IMR-90 (cell line): Measurements from ENCODE around the gene PCSK5. TPM values are rescaled to one million over a fixed set of nuclear protein-coding genes. Genes with fewer than 3 reads are reported as not detected.

ENCODE experiments used
- ATAC-seq: fragments of 200-7000 bp; cut with Tn5 transposase; 2 replicates; pipeline ENCODE4 v1.9.1; 2020; ENCODE audit warnings: low read depth, mild to moderate bottlenecking, moderate library complexity
- BruUV-seq: library from RNA; stranded (reverse); fragments of 400-500 nt; replicated peaks from 2 replicates; lab custom pipeline; 2021; lab: Mats Ljungman, UMichigan
- CTCF ChIA-PET: fragments of 300-600 bp; formaldehyde crosslinking; extraction: SDS; loops from one replicate; lab custom pipeline; 2021; ENCODE audit warnings: antibody characterized with exemption; lab: Yijun Ruan, JAX
- POLR2A ChIA-PET: fragments of 300-600 bp; sonication (Branson Sonifier 250); formaldehyde crosslinking; loops from one replicate; lab custom pipeline; 2022; ENCODE audit warnings: antibody characterized with exemption; ENCODE audit not compliant: unreplicated experiment; lab: Charles Lee
- DNase-seq: peaks from one replicate; pipeline ENCODE4 v3.0.0; 2013
- H2AFZ ChIP-seq: replicated peaks from 2 replicates; pipeline ENCODE3; 2013; ENCODE audit warnings: low read length, mild to moderate bottlenecking; ENCODE audit not compliant: poor library complexity
- H2AK5ac ChIP-seq: 2 replicates; pipeline ENCODE4 v1.6.1; 2013; ENCODE audit warnings: low read depth, low read length, inconsistent platforms
- H2AK9ac ChIP-seq: replicated peaks from 2 replicates; pipeline ENCODE3; 2013; ENCODE audit warnings: mild to moderate bottlenecking, low read depth, low read length, moderate library complexity; ENCODE audit not compliant: poor library complexity
- H2BK120ac ChIP-seq: 2 replicates; pipeline ENCODE4 v1.6.1; 2013; ENCODE audit warnings: low read depth, low read length, inconsistent platforms
- H2BK15ac ChIP-seq: 3 replicates; pipeline ENCODE4 v1.6.1; 2013; ENCODE audit warnings: low read depth, low read length, inconsistent platforms
- H2BK20ac ChIP-seq: 2 replicates; pipeline ENCODE4 v1.6.1; 2013; ENCODE audit warnings: low read depth, mild to moderate bottlenecking, inconsistent platforms, low read length, moderate library complexity
- H2BK5ac ChIP-seq: 2 replicates; pipeline ENCODE4 v1.6.1; 2013; ENCODE audit warnings: mild to moderate bottlenecking, low read depth, low read length, inconsistent platforms; ENCODE audit not compliant: poor library complexity, severe bottlenecking
- H3K14ac ChIP-seq: replicated peaks from 2 replicates; pipeline ENCODE4 v1.6.1; 2013; ENCODE audit warnings: low read depth, low read length, inconsistent platforms
- H3K18ac ChIP-seq: 2 replicates; pipeline ENCODE4 v1.6.1; 2013; ENCODE audit warnings: low read depth, low read length, control low read depth
- H3K23ac ChIP-seq: 2 replicates; pipeline ENCODE4 v1.6.1; 2013; ENCODE audit warnings: low read depth, low read length, inconsistent platforms
- H3K27ac ChIP-seq: 2 replicates; pipeline ENCODE4 v1.5.1; 2013; ENCODE audit warnings: mild to moderate bottlenecking, control low read depth, low read length; ENCODE audit not compliant: insufficient read depth
- H3K27me3 ChIP-seq: 2 replicates; pipeline ENCODE4 v1.6.1; 2013; ENCODE audit warnings: low read length; ENCODE audit not compliant: control insufficient read depth, insufficient read depth
- H3K36me3 ChIP-seq: 2 replicates; pipeline ENCODE4 v1.6.1; 2013; ENCODE audit warnings: low read length, mixed read lengths; ENCODE audit not compliant: control insufficient read depth, insufficient read depth
- H3K4ac ChIP-seq: 2 replicates; pipeline ENCODE4 v1.6.1; 2013; ENCODE audit warnings: low read depth, low read length, inconsistent platforms
- H3K4me1 ChIP-seq: 2 replicates; pipeline ENCODE4 v1.6.1; 2013; ENCODE audit warnings: low read length, mixed read lengths; ENCODE audit not compliant: control insufficient read depth, insufficient read depth
- H3K4me2 ChIP-seq: 2 replicates; pipeline ENCODE4 v1.6.1; 2013; ENCODE audit warnings: low read depth, mild to moderate bottlenecking, control low read depth, low read length, moderate library complexity
- H3K4me3 ChIP-seq: 2 replicates; pipeline ENCODE4 v1.5.1; 2013; ENCODE audit warnings: low read depth, mild to moderate bottlenecking, control low read depth, low read length, moderate library complexity; ENCODE audit not compliant: insufficient read depth
- H3K56ac ChIP-seq: 2 replicates; pipeline ENCODE4 v1.6.1; 2013; ENCODE audit warnings: low read length, inconsistent platforms; ENCODE audit not compliant: insufficient read depth; ENCODE audit errors: extremely low read depth
- H3K79me1 ChIP-seq, 2 experiments: 2 replicates each; pipeline ENCODE4 v1.6.1; 2013; ENCODE audit warnings: low read length in 2 of 2, inconsistent platforms in 1 of 2, low read depth in 1 of 2
- H3K9ac ChIP-seq: 2 replicates; pipeline ENCODE4 v1.6.1; 2013; ENCODE audit warnings: low read depth, low read length, control low read depth
- H3K9me1 ChIP-seq: 2 replicates; pipeline ENCODE4 v1.6.1; 2013; ENCODE audit warnings: low read length, inconsistent platforms; ENCODE audit not compliant: insufficient read depth
- H3K9me3 ChIP-seq: 2 replicates; pipeline ENCODE4 v1.6.1; 2013; ENCODE audit warnings: low read length; ENCODE audit not compliant: control insufficient read depth, insufficient read depth
- H4K20me1 ChIP-seq: 2 replicates; pipeline ENCODE4 v1.6.1; 2013; ENCODE audit warnings: low read length, inconsistent platforms; ENCODE audit not compliant: insufficient read depth
- H4K5ac ChIP-seq: 2 replicates; pipeline ENCODE4 v1.6.1; 2013; ENCODE audit warnings: mild to moderate bottlenecking, low read depth, low read length, control low read depth
- H4K8ac ChIP-seq, 2 experiments: 2 replicates each; pipeline ENCODE4 v1.6.1; 2013; ENCODE audit warnings: low read depth in 2 of 2, low read length in 2 of 2, control low read depth in 1 of 2, inconsistent platforms in 1 of 2
- H4K91ac ChIP-seq: 2 replicates; pipeline ENCODE4 v1.6.1; 2013; ENCODE audit warnings: low read depth, low read length, inconsistent platforms; ENCODE audit not compliant: insufficient read depth
- CEBPB ChIP-seq: IDR thresholded peaks from 2 replicates; pipeline ENCODE4 v1.6.1; 2012; ENCODE audit warnings: low read depth, low read length, improper control_type of control experiment
- FOS ChIP-seq: fragments of 150-350 bp; IDR thresholded peaks from 2 replicates; pipeline ENCODE4 v1.6.1; 2016; ENCODE audit warnings: low read depth, low read length
- MAZ ChIP-seq: IDR thresholded peaks from 2 replicates; pipeline ENCODE4 v1.6.1; 2012; ENCODE audit warnings: low read depth, mild to moderate bottlenecking, low read length, improper control_type of control experiment, moderate library complexity, borderline replicate concordance
- MXI1 ChIP-seq: IDR thresholded peaks from 2 replicates; pipeline ENCODE4 v1.6.1; 2012; ENCODE audit warnings: low read depth, mild to moderate bottlenecking, low read length, moderate library complexity, borderline replicate concordance
- NFE2L2 ChIP-seq: fragments of 150-350 bp; IDR thresholded peaks from 2 replicates; pipeline ENCODE4 v1.6.1; 2016; ENCODE audit warnings: low read depth, mild to moderate bottlenecking, low read length
- POLR2A ChIP-seq: IDR thresholded peaks from 2 replicates; pipeline ENCODE4 v1.6.1; 2012; ENCODE audit warnings: mild to moderate bottlenecking, low read depth, low read length
- RAD21 ChIP-seq: IDR thresholded peaks from 2 replicates; pipeline ENCODE4 v1.6.1; 2012; ENCODE audit warnings: low read length, improper control_type of control experiment
- RFX5 ChIP-seq: IDR thresholded peaks from 2 replicates; pipeline ENCODE4 v1.8.0; 2012; ENCODE audit warnings: low read depth, mild to moderate bottlenecking, low read length, moderate library complexity
- SMC3 ChIP-seq: fragments of 150-350 bp; IDR thresholded peaks from 2 replicates; pipeline ENCODE4 v1.6.1; 2016; ENCODE audit warnings: low read depth, mild to moderate bottlenecking, antibody characterized with exemption, low read length, moderate library complexity
- WGBS, 2 experiments: methylation state at CpG; one replicate each; pipeline versions ENCODE4 v1.1.5 to v1.1.7; 2013; ENCODE audit warnings: missing lambda C conversion rate in 2 of 2; ENCODE audit not compliant: insufficient read length in 1 of 2; ENCODE audit errors: extremely low coverage in 2 of 2; 5-methylcytosine and 5-hydroxymethylcytosine counted together
- dilution Hi-C: fragments of 300-500 bp; cut with HindIII; formaldehyde crosslinking; loops from one replicate; pipeline ENCODE4 v1.14.3; 2018; ENCODE audit warnings: low sequenced_read_pairs; ENCODE audit not compliant: unreplicated experiment
- in situ Hi-C: fragments of 300-500 bp; cut with MboI; formaldehyde crosslinking; loops from 3 replicates; pipeline ENCODE4 v1.14.3; 2019; ENCODE audit warnings: low sequenced_read_pairs, inconsistent platforms, mixed read lengths
- intact Hi-C: fragments of 100-400 bp; cut with micrococcal nuclease; formaldehyde crosslinking; loops from 2 replicates; pipeline ENCODE4 v1.10.0; 2022
- polyA plus RNA-seq, 3 experiments: library from polyadenylated mRNA; depleted of rRNA; stranded (reverse); fragments of >200 nt; gene quantifications; 2 replicates each; pipeline ENCODE4 v1.2.3, GENCODE V29; 2012; ENCODE audit warnings: low replicate concordance in 1 of 3
- total RNA-seq: library from RNA; depleted of rRNA; stranded (reverse); fragments of >200 nt; gene quantifications from 2 replicates; pipeline ENCODE4 v1.2.3, GENCODE V29; 2012

Gene PCSK5
- total and polyA plus RNA-seq, 2 of the 4 experiments (the other 2 are of a cell fraction): 1.5 to 3.0 TPM

DNA sequence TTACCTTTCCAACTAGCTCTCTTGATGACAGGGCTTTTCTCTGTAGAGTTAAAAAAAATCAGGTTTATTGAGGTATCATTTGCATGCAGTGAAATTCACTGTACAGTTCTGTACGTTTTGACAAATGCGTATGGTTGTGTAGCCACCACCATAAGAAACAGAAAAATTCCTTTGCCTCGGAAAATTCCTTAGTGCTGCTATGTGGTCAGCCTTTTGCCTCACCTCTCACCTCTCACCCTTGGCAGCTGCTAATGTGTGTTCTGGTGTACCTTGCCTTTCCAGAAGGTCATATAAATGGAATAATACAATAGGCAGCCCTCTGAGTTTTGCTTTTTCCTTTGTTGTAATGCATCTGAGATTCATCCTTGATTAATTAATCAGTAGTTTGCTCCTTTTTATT is 28.4 kb downstream of the PCSK5 start:
- Histone ChIP-seq H4K20me1 (no peaks in the 10 kb centered on the region), H3K9ac (no peak overlapping the region), H4K5ac (no peak overlapping the region), H2AK5ac (no peak overlapping the region), H4K8ac (no peak overlapping the region), H2BK5ac (no peak overlapping the region), H3K9me1 (no peaks in the 10 kb centered on the region), H3K36me3 (no peaks in the 10 kb centered on the region), H2AK9ac (no peak overlapping the region), H3K9me3 (no peaks in the 10 kb centered on the region), H3K27me3 (no peaks in the 10 kb centered on the region), H2BK20ac (no peak overlapping the region), H2BK15ac (no peak overlapping the region), H4K91ac (no peak overlapping the region), H3K56ac (no peak overlapping the region), H3K79me1 (no peaks in the 10 kb centered on the region), H3K14ac (no peak overlapping the region), H3K23ac (no peak overlapping the region), H3K27ac (no peak overlapping the region), H2BK120ac (no peak overlapping the region), H3K18ac (no peak overlapping the region), H3K4me2 (no peak overlapping the region), H3K4ac (no peak overlapping the region), H3K4me3 (no peak overlapping the region), H3K4me1 (no peaks in the 10 kb centered on the region), H2AFZ (no peak overlapping the region)
- DNase-seq (no peak), ATAC-seq (no peak)
- in situ Hi-C loops (no loop called here), intact Hi-C loops (no loop called here), dilution Hi-C loops (no loop called here)
- BruUV-seq: no TSS peak
- ChIA-PET POLR2A (no interaction called here), CTCF (no interaction called here)
- no CpG with 5 or more reads among the region's 3 CpGs for WGBS, 2 experiments
- no peak for TF ChIP-seq FOS
- no peak for TF ChIP-seq POLR2A
- TF ChIP-seq SMC3: no peak
- TF ChIP-seq RAD21: no peak
- TF ChIP-seq CEBPB: no peak
- no peak for TF ChIP-seq MAZ
- no peak for TF ChIP-seq RFX5
- TF ChIP-seq NFE2L2: no peak
- TF ChIP-seq MXI1: no peak
